ENCODE measurements around the gene KAZALD1.

DNA sequence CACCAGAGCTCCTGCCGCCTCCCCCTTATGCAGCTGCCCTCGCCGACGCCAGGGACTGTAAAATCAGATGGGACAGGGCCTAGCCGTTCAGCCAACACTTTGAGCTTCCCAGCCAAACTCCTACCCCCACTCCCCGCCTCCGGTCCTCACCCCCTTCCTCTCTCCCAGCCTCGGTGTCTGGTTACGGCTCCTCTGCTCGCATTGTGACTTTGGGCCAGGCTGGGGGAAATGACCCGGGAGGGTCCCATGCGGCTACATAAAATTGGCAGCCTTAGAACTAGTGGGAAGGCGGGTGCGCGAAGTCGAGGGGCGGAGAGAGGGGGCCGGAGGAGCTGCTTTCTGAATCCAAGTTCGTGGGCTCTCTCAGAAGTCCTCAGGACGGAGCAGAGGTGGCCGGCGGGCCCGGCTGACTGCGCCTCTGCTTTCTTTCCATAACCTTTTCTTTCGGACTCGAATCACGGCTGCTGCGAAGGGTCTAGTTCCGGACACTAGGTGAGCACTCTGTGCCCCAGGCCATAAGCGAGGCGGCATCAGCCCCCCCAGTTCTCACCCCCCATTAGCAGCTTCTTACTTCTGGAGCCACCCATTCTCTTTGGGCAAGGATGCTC, at the start of gene KAZALD1:
- no peak for TF ChIP-seq CTCF (IDR thresholded peaks at IDR 0.05; ENCODE audit: low read depth, low read length)
- no peak for TF ChIP-seq EZH2phosphoT487 (IDR thresholded peaks at IDR 0.05; ENCODE audit: low read depth)

Data from OCI-LY3 (cell line).